Measurements from ENCODE around the gene FGF16. TPM values are rescaled to one million over a fixed set of nuclear protein-coding genes. Genes with fewer than 3 reads are reported as not detected.

The FGF16 gene
- total RNA-seq, 1 donor from 2014 or later, result not detected

- no peak for DNase-seq (ENCODE audit: low read depth)
- H3K27me3 ChIP-seq (ENCODE audit: control insufficient read depth, insufficient read depth, low read length), result no peaks in the 10 kb centered on the region
- H3K36me3 ChIP-seq (ENCODE audit: control insufficient read depth, insufficient read depth, low read length), result no peaks in the 10 kb centered on the region
- no peak for TF ChIP-seq CTCF (IDR thresholded peaks at IDR 0.05; ENCODE audit: insufficient read depth, low read length, poor library complexity, severe bottlenecking)
- no peak overlapping the region for H3K4me3 ChIP-seq (ENCODE audit: low read depth, low read length)
Measured at GRCh38 chrX:77415882-77416281, 31.3 kb upstream of the FGF16 start.

DNA sequence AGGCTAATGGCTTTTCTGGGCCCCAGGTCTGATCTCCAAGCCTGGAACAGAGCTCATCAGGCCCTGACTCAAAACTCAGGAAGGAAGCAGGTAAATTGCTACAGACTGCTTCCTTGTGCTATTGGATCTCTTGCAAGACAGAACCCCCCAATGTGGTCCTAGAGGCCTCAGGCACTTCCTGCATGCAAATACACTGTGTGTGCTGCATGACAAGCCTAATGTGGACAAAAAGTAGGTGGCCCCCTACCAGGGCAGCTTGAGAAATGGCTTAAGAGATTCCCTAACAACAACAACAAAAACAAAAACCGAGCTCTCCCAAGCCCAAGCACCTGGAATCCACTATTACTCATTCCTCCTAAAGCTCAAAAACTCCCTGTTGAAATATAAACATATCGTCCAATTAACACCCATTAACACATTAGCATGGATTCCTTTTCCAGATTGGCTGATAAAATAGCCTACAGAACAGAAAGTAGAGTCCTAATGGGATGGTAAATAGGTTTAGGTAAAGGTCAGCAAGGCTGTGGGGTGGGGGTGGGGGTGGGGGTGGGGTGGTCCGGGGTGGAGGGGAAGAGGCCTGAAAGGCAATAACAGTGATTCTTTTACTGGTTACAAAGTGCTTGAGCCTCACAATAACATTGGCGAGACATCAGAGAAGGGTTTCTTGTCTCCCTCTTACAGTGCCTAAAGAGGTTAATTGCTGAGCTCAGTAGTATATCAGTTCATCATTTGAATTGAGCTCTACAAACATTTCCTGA, 24.1 kb upstream of the FGF16 start:
- Histone ChIP-seq H3K27me3 (ENCODE audit: control insufficient read depth, insufficient read depth, low read length) (no peaks in the 10 kb centered on the region), H3K36me3 (ENCODE audit: control insufficient read depth, insufficient read depth, low read length) (no peaks in the 10 kb centered on the region), H3K4me3 (ENCODE audit: low read depth, low read length) (no peak overlapping the region)
- no peak for DNase-seq (ENCODE audit: low read depth)
- TF ChIP-seq CTCF (IDR thresholded peaks at IDR 0.05; ENCODE audit: insufficient read depth, low read length, poor library complexity, severe bottlenecking), result no peak

GRCh38 chrX:77426811-77427210, 20.4 kb upstream of the FGF16 start:
- H3K4me3 ChIP-seq (ENCODE audit: low read depth, low read length), result no peak overlapping the region
- H3K27me3 ChIP-seq (ENCODE audit: control insufficient read depth, insufficient read depth, low read length), result no peaks in the 10 kb centered on the region
- H3K36me3 ChIP-seq (ENCODE audit: control insufficient read depth, insufficient read depth, low read length), result no peaks in the 10 kb centered on the region
- TF ChIP-seq CTCF (IDR thresholded peaks at IDR 0.05; ENCODE audit: insufficient read depth, low read length, poor library complexity, severe bottlenecking), result no peak
- no peak for DNase-seq (ENCODE audit: low read depth)

DNA sequence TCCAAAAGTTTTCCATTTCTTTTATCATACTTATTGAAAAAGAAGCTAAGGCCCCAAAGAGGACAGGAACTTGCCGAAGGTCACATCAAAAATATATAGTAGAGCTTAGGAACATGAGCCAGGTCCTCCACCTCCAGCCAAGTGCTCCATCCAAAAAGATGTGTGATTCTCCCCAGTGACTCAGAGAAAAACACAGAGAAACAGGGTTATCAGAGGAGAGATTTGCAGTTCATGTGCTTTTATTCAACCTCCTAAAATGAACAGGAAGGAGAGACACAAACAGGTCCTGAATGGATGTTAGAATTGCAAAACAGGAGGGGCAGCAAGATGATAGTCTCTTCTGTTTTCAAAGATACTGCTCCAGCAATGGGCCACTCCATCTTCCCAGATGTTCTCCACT, 19.6 kb upstream of the FGF16 start:
- no peak overlapping the region for H3K4me3 ChIP-seq (ENCODE audit: low read depth, low read length)
- H3K36me3 ChIP-seq (ENCODE audit: control insufficient read depth, insufficient read depth, low read length), result no peaks in the 10 kb centered on the region
- no peaks in the 10 kb centered on the region for H3K27me3 ChIP-seq (ENCODE audit: control insufficient read depth, insufficient read depth, low read length)
- DNase-seq (ENCODE audit: low read depth), result no peak
- no peak for TF ChIP-seq CTCF (IDR thresholded peaks at IDR 0.05; ENCODE audit: insufficient read depth, low read length, poor library complexity, severe bottlenecking)

GRCh38 chrX:77428551-77428950, 18.6 kb upstream of the FGF16 start:
- H3K4me3 ChIP-seq (ENCODE audit: low read depth, low read length), result no peak overlapping the region
- TF ChIP-seq CTCF (IDR thresholded peaks at IDR 0.05; ENCODE audit: insufficient read depth, low read length, poor library complexity, severe bottlenecking), result no peak
- DNase-seq (ENCODE audit: low read depth), result no peak
- no peaks in the 10 kb centered on the region for H3K36me3 ChIP-seq (ENCODE audit: control insufficient read depth, insufficient read depth, low read length)
- no peaks in the 10 kb centered on the region for H3K27me3 ChIP-seq (ENCODE audit: control insufficient read depth, insufficient read depth, low read length)

DNA sequence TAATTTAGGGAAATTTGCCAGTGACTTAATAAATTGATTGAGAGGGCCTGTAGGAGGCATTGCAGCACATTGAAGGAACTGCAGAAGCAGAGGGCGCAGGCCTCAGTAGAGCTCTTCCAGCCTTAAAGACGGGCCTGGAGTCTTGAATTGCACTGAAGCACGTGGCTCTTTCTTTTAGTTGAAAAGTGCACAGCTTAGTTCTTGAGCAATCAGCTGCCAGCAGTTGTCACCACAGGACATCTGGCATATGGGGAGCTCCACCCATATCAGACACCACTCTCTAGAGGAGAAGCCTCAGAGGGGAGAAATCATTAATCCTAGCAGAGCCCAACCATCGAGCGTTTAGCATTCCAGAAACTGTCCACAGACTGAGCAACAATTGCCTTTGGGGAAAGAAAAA, 16.0 kb upstream of the FGF16 start:
- Histone ChIP-seq H3K36me3 (ENCODE audit: control insufficient read depth, insufficient read depth, low read length) (no peaks in the 10 kb centered on the region), H3K4me3 (ENCODE audit: low read depth, low read length) (no peak overlapping the region), H3K27me3 (ENCODE audit: control insufficient read depth, insufficient read depth, low read length) (no peaks in the 10 kb centered on the region)
- no peak for TF ChIP-seq CTCF (IDR thresholded peaks at IDR 0.05; ENCODE audit: insufficient read depth, low read length, poor library complexity, severe bottlenecking)
- DNase-seq (ENCODE audit: low read depth), result no peak
